Keratinocyte (primary cell): ENCODE measurements around the gene RP9.

Experiments used
- CTCF ChIP-seq, 3 experiments: IDR thresholded peaks in 1 of 3; conservative IDR thresholded peaks in 1 of 3; optimal IDR thresholded peaks in 1 of 3; 2 replicates in 2 of 3; 3 replicates in 1 of 3; pipeline versions ENCODE3 to v1.5.1; 2011; ENCODE audit warnings: low read length in 3 of 3, mild to moderate bottlenecking in 3 of 3, moderate library complexity in 2 of 3, control low read depth in 1 of 3, inconsistent platforms in 1 of 3; ENCODE audit not compliant: insufficient read depth in 2 of 3; ENCODE audit errors: extremely low read depth in 1 of 3
- EZH2 ChIP-seq: IDR thresholded peaks from one replicate; pipeline ENCODE4 v1.6.1; 2012; ENCODE audit warnings: inconsistent platforms, mild to moderate bottlenecking, low read length, moderate library complexity

DNA sequence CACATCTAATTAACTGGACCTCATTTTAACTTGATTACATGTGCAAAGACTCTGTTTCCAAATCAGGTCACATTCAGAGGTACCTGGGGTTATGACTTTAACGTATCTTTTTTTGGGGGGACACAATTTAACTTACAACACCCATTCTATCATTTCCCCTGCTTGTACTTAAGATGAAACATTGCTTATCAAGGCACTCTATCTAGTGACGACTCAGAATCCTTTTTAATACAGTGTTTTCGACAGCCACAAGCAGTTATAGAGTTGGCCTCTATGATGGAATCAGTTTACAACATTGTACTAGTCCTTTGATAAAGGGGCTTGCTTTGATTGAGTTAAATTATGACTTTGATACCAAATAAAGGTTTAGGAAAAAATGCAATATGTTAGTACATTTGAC, 42.9 kb upstream of the RP9 start:
- no peak for TF ChIP-seq EZH2
- TF ChIP-seq CTCF (optimal IDR thresholded peaks at IDR 0.05 in 1 of 3, IDR thresholded peaks at IDR 0.05 in 1 of 3, conservative IDR thresholded peaks at IDR 0.05 in 1 of 3; ENCODE audit: extremely low read depth in 1 of 3, insufficient read depth in 2 of 3, low read length in 3 of 3) = no peak
